ENCODE measurements around the gene CDH26. TPM values are rescaled to one million over a fixed set of nuclear protein-coding genes. Genes with fewer than 3 reads are reported as not detected.

CDH26 gene
- total and polyA plus RNA-seq, 2 donors: 1.8 to 14.7 TPM

DNA sequence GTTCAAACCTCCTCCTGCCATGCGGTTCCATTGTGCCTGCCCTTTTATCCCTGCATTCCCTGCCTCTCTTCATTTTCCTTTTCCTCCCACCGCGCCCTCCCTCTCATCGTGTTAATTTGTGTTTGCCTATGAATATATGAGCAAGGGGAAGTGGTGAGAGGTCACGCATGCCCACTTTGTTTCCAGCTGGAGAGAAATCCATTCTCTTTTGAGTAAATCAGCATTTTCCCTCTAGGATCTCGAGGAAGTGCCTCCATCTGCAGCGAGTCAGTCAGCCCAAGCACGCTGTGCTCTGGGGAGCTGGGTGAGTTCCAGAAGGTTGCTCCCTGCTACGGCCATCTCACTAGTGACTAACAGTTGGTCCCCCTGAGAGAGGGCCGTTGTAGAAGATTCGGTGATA lies 42.9 kb downstream of the CDH26 start:
- H3K36me3 ChIP-seq (ENCODE audit: control insufficient read depth in 2 of 2, insufficient read depth in 2 of 2, low read length in 1 of 2): no peaks in the 10 kb centered on the region
- H3K9me3 ChIP-seq (ENCODE audit: control insufficient read depth in 2 of 2, insufficient read depth in 1 of 2, low read length in 1 of 2): no peaks in the 10 kb centered on the region
- H3K4me3 ChIP-seq (ENCODE audit: low read length in 2 of 2): no peak overlapping the region
- DNase-seq (ENCODE audit: low read depth in 6 of 9, low spot score in 9 of 9): no peak
- 93% methylated on average over 11 of the region's 11 CpGs for WGBS
- H3K4me1 ChIP-seq (ENCODE audit: control insufficient read depth in 2 of 2, insufficient read depth in 2 of 2, low read length in 2 of 2): peaks cover 0 to 6% of the 10 kb centered on the region in 2 donors
- peak overlapping the region in 1 of 2 donors; percentile 76 for H3K27ac ChIP-seq (ENCODE audit: low read depth in 1 of 2, low read length in 1 of 2)
- no peaks in the 10 kb centered on the region for H3K27me3 ChIP-seq (ENCODE audit: control insufficient read depth in 2 of 2, insufficient read depth in 1 of 2, low read length in 1 of 2)

DNA sequence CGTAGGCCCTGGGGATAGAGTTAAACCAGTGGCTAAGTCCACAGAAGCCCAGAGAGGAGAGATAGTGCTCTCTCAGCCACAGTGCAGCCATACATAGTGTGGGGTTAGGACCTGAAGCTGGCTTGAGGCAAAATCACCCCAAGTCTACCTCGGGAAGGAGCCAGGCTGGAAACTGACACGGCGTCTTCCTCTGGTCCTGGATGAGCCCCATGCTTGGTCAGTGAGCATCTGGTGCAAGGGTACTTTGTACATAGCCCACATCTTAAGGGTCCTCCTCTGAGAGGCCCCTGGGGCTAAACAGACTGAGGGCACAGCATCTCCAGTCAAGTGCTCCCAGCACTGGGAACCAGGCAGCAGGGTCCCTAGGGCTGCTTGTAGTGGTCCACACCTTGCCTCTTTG lies 45.6 kb downstream of the CDH26 start:
- H3K9me3 ChIP-seq (ENCODE audit: control insufficient read depth in 2 of 2, insufficient read depth in 1 of 2, low read length in 1 of 2): no peaks in the 10 kb centered on the region
- no peak for DNase-seq (ENCODE audit: low read depth in 6 of 9, low spot score in 9 of 9)
- no peak overlapping the region for H3K4me3 ChIP-seq (ENCODE audit: low read length in 2 of 2)
- H3K4me1 ChIP-seq (ENCODE audit: control insufficient read depth in 2 of 2, insufficient read depth in 2 of 2, low read length in 2 of 2): peaks cover 0 to 6% of the 10 kb centered on the region in 2 donors
- H3K27me3 ChIP-seq (ENCODE audit: control insufficient read depth in 2 of 2, insufficient read depth in 1 of 2, low read length in 1 of 2): no peaks in the 10 kb centered on the region
- 88% methylated on average over 4 of the region's 4 CpGs for WGBS
- no peaks in the 10 kb centered on the region for H3K36me3 ChIP-seq (ENCODE audit: control insufficient read depth in 2 of 2, insufficient read depth in 2 of 2, low read length in 1 of 2)
- H3K27ac ChIP-seq (ENCODE audit: low read depth in 1 of 2, low read length in 1 of 2): no peak overlapping the region

DNA sequence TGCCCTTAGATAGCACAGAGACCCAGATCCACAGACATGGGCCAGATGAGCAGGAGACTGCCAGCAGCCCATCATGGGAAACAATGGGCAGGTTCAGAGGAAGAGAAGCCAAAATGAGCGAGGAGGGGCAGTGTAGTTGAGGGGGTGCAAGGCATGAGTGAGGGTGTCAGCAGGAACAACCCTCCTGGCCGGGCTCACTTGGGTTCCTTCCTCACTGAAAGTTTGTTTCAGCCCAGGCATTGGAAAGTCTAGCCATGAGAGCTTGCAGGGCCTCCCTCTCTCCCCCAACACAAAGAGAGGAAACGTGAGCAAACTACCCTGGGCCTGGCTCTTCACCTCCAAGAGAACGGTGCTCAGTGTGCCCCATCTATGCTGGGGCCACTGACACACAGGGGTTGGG lies 48.0 kb downstream of the CDH26 start:
- no peaks in the 10 kb centered on the region for H3K27me3 ChIP-seq (ENCODE audit: control insufficient read depth in 2 of 2, insufficient read depth in 1 of 2, low read length in 1 of 2)
- no peaks in the 10 kb centered on the region for H3K9me3 ChIP-seq (ENCODE audit: control insufficient read depth in 2 of 2, insufficient read depth in 1 of 2, low read length in 1 of 2)
- H3K4me1 ChIP-seq (ENCODE audit: control insufficient read depth in 2 of 2, insufficient read depth in 2 of 2, low read length in 2 of 2): peaks cover 0 to 3% of the 10 kb centered on the region in 2 donors
- 97% methylated on average over 4 of the region's 4 CpGs for WGBS
- no peak overlapping the region for H3K4me3 ChIP-seq (ENCODE audit: low read length in 2 of 2)
- no peak overlapping the region for H3K27ac ChIP-seq (ENCODE audit: low read depth in 1 of 2, low read length in 1 of 2)
- no peaks in the 10 kb centered on the region for H3K36me3 ChIP-seq (ENCODE audit: control insufficient read depth in 2 of 2, insufficient read depth in 2 of 2, low read length in 1 of 2)
- no peak for DNase-seq (ENCODE audit: low read depth in 6 of 9, low spot score in 9 of 9)

DNA sequence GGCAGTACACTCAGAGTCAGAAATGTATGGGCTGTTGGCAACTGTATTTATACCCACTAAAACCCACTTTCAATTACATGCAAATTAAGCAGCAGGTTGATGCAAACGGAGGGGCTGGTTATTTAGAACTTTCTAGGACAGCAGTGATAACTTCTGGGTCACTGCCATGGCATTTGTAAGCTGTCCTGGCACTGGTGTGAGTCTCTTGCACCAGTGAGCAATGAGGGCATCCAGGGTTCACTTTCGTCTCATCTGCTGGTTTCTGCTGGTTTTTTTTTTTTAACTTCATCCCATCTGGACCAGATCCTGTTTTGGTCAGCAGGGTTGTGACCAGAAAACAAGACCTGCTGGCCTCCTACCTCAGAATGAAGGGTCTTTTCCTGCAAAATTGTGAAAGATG lies 49.2 kb downstream of the CDH26 start:
- no peaks in the 10 kb centered on the region for H3K9me3 ChIP-seq (ENCODE audit: control insufficient read depth in 2 of 2, insufficient read depth in 1 of 2, low read length in 1 of 2)
- H3K4me1 ChIP-seq (ENCODE audit: control insufficient read depth in 2 of 2, insufficient read depth in 2 of 2, low read length in 2 of 2): peaks cover 5 to 9% of the 10 kb centered on the region in 2 donors
- no peak for DNase-seq (ENCODE audit: low read depth in 6 of 9, low spot score in 9 of 9)
- H3K36me3 ChIP-seq (ENCODE audit: control insufficient read depth in 2 of 2, insufficient read depth in 2 of 2, low read length in 1 of 2): no peaks in the 10 kb centered on the region
- H3K27me3 ChIP-seq (ENCODE audit: control insufficient read depth in 2 of 2, insufficient read depth in 1 of 2, low read length in 1 of 2): no peaks in the 10 kb centered on the region
- no peak overlapping the region for H3K4me3 ChIP-seq (ENCODE audit: low read length in 2 of 2)
- no peak overlapping the region for H3K27ac ChIP-seq (ENCODE audit: low read depth in 1 of 2, low read length in 1 of 2)
- WGBS: 94% methylated on average over 2 of the region's 2 CpGs

DNA sequence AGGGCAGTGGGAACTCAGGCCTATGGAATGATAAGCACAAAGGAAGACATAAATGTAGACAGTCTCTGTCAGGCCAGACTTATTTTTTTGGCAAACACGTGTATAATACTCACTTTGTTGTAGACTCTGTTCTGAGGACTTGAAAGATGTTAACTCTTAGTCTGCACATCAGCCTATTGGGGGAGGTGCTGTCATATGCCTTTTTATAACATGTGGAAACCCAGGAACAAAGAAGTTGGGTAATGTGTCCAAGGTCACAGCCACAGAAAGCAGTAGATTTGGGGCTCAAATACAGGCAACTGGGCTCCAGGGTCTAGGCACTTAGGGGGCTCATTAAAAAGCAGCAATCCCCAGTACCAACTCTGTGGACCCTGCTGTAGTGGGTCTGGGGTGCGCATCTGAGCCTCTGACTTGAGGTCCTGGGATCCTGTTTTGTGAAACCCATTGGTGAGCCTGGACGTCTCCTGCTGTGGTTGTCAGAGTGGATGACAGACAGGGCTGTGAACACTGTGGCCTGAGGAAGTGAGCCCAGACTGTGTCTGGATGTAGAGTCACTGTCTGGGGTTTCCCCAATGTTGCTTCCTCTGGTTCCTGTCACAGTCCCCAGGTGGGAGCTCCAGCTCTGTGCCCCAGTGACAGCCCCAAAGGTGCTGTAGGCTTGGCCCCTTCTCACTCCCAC lies 50.0 kb downstream of the CDH26 start:
- Histone ChIP-seq H3K36me3 (ENCODE audit: control insufficient read depth in 2 of 2, insufficient read depth in 2 of 2, low read length in 1 of 2) (no peaks in the 10 kb centered on the region), H3K4me3 (ENCODE audit: low read length in 2 of 2) (no peak overlapping the region), H3K27ac (ENCODE audit: low read depth in 1 of 2, low read length in 1 of 2) (no peak overlapping the region), H3K9me3 (ENCODE audit: control insufficient read depth in 2 of 2, insufficient read depth in 1 of 2, low read length in 1 of 2) (no peaks in the 10 kb centered on the region), H3K4me1 (ENCODE audit: control insufficient read depth in 2 of 2, insufficient read depth in 2 of 2, low read length in 2 of 2) (peaks cover 5 to 9% of the 10 kb centered on the region in 2 donors), H3K27me3 (ENCODE audit: control insufficient read depth in 2 of 2, insufficient read depth in 1 of 2, low read length in 1 of 2) (no peaks in the 10 kb centered on the region)
- WGBS: 70% methylated on average over 3 of the region's 3 CpGs
- DNase-seq (ENCODE audit: low read depth in 6 of 9, low spot score in 9 of 9): peak in 1 of 9 donors; percentile 19

DNA sequence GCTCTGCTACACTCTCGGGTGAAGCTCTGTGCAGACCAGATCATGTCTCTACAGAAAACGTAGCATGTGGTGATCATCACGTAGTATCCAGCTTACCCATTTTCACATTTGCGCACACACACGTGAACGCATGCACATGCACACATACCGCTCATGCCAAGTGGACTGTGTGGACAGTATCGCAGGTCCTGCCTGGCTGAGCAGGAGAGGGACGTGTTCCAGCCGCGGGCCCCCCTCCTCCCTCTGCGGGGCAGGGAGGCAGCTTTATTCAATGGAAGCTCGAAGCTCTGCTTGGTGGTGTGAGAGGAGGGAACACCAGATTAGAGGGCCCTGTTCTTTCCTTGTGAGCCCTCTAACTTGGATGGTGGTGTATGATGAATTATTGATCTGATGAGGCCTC lies 51.1 kb downstream of the CDH26 start:
- peaks cover 5 to 9% of the 10 kb centered on the region in 2 donors for H3K4me1 ChIP-seq (ENCODE audit: control insufficient read depth in 2 of 2, insufficient read depth in 2 of 2, low read length in 2 of 2)
- H3K36me3 ChIP-seq (ENCODE audit: control insufficient read depth in 2 of 2, insufficient read depth in 2 of 2, low read length in 1 of 2): no peaks in the 10 kb centered on the region
- H3K9me3 ChIP-seq (ENCODE audit: control insufficient read depth in 2 of 2, insufficient read depth in 1 of 2, low read length in 1 of 2): no peaks in the 10 kb centered on the region
- no peaks in the 10 kb centered on the region for H3K27me3 ChIP-seq (ENCODE audit: control insufficient read depth in 2 of 2, insufficient read depth in 1 of 2, low read length in 1 of 2)
- H3K4me3 ChIP-seq (ENCODE audit: low read length in 2 of 2): no peak overlapping the region
- no peak overlapping the region for H3K27ac ChIP-seq (ENCODE audit: low read depth in 1 of 2, low read length in 1 of 2)
- WGBS: 96% methylated on average over 13 of the region's 13 CpGs
- no peak for DNase-seq (ENCODE audit: low read depth in 6 of 9, low spot score in 9 of 9)

DNA sequence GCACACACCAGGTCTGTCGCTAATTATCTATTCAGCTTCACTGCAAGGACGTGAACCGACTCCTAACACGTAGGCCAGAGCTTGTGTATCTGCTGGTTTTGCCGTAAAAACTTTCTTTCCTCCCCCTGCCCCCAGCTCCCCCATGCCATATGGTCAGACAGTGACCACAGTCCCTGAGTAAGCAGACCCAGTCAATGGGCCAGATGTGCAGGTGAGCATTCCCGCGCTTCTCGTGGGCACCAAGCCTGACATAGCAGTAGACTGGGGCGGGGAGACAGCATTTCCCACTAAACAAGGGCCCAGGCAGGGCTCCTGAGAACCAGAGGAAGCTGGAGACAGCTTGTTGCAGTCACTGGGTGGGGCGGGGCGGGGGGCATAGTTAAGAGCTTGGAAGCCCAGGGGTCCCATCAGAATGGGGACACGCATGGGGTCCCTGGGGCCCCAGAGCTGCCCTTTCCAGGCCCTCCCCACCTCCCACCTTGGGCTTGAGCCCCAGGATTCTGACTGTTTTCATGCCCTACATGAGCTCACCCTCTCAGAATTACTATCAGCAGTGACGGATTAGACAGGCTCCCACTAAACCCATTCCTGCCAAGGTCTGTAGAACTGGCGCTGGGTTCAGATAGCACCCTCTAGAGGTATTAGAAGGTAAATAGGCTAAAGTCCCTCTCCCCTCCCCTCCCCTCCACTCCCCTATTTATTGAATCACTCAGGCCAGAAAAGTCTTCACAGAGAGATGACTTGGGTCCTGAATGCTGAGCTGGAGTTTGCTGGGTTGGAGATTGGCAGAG lies 51.8 kb downstream of the CDH26 start:
- DNase-seq (ENCODE audit: low read depth in 6 of 9, low spot score in 9 of 9): no peak
- Histone ChIP-seq H3K4me3 (ENCODE audit: low read length in 2 of 2) (no peak overlapping the region), H3K36me3 (ENCODE audit: control insufficient read depth in 2 of 2, insufficient read depth in 2 of 2, low read length in 1 of 2) (no peaks in the 10 kb centered on the region), H3K27me3 (ENCODE audit: control insufficient read depth in 2 of 2, insufficient read depth in 1 of 2, low read length in 1 of 2) (no peaks in the 10 kb centered on the region), H3K9me3 (ENCODE audit: control insufficient read depth in 2 of 2, insufficient read depth in 1 of 2, low read length in 1 of 2) (no peaks in the 10 kb centered on the region), H3K4me1 (ENCODE audit: control insufficient read depth in 2 of 2, insufficient read depth in 2 of 2, low read length in 2 of 2) (peaks cover 5 to 9% of the 10 kb centered on the region in 2 donors), H3K27ac (ENCODE audit: low read depth in 1 of 2, low read length in 1 of 2) (no peak overlapping the region)
- 97% methylated on average over 14 of the region's 14 CpGs for WGBS

DNA sequence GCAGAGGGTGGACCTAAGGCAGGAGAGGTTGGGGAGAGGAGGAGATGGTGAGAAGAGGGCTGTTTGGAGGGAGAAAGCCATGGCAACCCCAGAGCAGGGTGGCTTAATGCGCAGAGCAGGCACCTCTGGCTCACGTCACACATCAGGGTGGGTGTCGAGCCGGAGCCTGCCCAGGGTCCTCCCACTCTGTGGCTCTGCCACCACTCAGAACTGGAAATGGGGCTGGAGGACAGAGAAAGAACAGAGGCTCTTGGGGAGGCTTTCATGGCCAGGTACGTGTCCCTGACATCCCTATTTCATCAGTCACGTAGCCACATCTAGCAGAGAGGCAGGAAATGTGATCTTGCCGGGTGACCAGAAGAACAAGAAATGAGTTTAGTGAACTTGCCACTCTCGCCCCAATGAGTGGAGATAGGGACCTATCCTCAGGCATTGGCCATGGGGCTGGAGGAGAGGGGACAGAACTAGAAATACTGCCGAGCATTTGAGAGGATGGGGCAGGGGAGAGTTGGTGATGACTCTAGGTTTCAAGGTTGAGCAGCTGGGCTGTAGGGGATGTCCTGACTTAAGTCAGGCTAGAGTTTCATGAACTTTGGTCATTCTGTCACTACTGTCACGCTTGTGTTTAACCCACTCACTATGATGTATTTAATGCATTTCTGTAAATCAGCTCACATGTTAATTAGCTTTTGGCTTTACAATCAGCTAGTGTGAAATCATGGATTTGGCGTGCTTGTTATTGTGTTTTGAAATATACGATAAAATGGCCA lies 52.7 kb downstream of the CDH26 start:
- Histone ChIP-seq H3K27ac (ENCODE audit: low read depth in 1 of 2, low read length in 1 of 2) (no peak overlapping the region), H3K9me3 (ENCODE audit: control insufficient read depth in 2 of 2, insufficient read depth in 1 of 2, low read length in 1 of 2) (no peaks in the 10 kb centered on the region), H3K36me3 (ENCODE audit: control insufficient read depth in 2 of 2, insufficient read depth in 2 of 2, low read length in 1 of 2) (no peaks in the 10 kb centered on the region), H3K4me1 (ENCODE audit: control insufficient read depth in 2 of 2, insufficient read depth in 2 of 2, low read length in 2 of 2) (peaks cover 5 to 9% of the 10 kb centered on the region in 2 donors), H3K4me3 (ENCODE audit: low read length in 2 of 2) (no peak overlapping the region), H3K27me3 (ENCODE audit: control insufficient read depth in 2 of 2, insufficient read depth in 1 of 2, low read length in 1 of 2) (no peaks in the 10 kb centered on the region)
- no peak for DNase-seq (ENCODE audit: low read depth in 6 of 9, low spot score in 9 of 9)
- WGBS: 93% methylated on average over 12 of the region's 12 CpGs

All from thymus (tissue), 11 donors.